H1 (cell line): ENCODE data around the gene ETS1. TPM values are rescaled to one million over a fixed set of nuclear protein-coding genes. Genes with fewer than 3 reads are reported as not detected.

Source experiments
- CTCF ChIA-PET: fragments of 300-600 bp; sonication (Branson Sonifier 250); formaldehyde crosslinking; loops from one replicate; lab custom pipeline; 2021; ENCODE audit not compliant: partially characterized antibody; lab: Charles Lee
- POLR2A ChIA-PET: fragments of 300-600 bp; sonication (Branson Sonifier 250); formaldehyde crosslinking; loops from one replicate; lab custom pipeline; 2021; ENCODE audit warnings: inconsistent platforms; ENCODE audit not compliant: partially characterized antibody; lab: Charles Lee
- DNase-seq, 2 experiments: peaks; one replicate each; pipeline versions ENCODE4 v3.0.0 to v3.0.0-alpha.2; 2010 to 2022; ENCODE audit warnings: low spot score in 2 of 2, low read depth in 1 of 2, mixed read lengths in 1 of 2
- FAIRE-seq: peaks from 2 replicates; lab custom pipeline; 2011; peaks lifted over from hg19 to GRCh38; lab: Jason Lieb, UNC
- H2AFZ ChIP-seq: 2 replicates; pipeline ENCODE4 v1.8.1; 2012; ENCODE audit warnings: low read length, inconsistent platforms
- H2AK5ac ChIP-seq: 2 replicates; pipeline ENCODE4 v1.6.1; 2013; ENCODE audit warnings: low read depth, low read length
- H2BK120ac ChIP-seq: replicated peaks from 2 replicates; pipeline ENCODE3; 2013; ENCODE audit warnings: low read depth, low read length, inconsistent platforms
- H2BK12ac ChIP-seq: 2 replicates; pipeline ENCODE4 v1.6.1; 2013; ENCODE audit warnings: low read depth, low read length
- H2BK15ac ChIP-seq: 2 replicates; pipeline ENCODE4 v1.6.1; 2013; ENCODE audit warnings: low read length
- H2BK20ac ChIP-seq: 2 replicates; pipeline ENCODE4 v1.6.1; 2013; ENCODE audit warnings: low read length
- H2BK5ac ChIP-seq: 2 replicates; pipeline ENCODE4 v1.6.1; 2013; ENCODE audit warnings: low read depth, low read length
- H3K14ac ChIP-seq: 2 replicates; pipeline ENCODE4 v1.6.1; 2013; ENCODE audit warnings: inconsistent platforms; ENCODE audit not compliant: insufficient read length
- H3K18ac ChIP-seq: 2 replicates; pipeline ENCODE4 v1.6.1; 2013; ENCODE audit warnings: low read length; ENCODE audit errors: extremely low read depth
- H3K23ac ChIP-seq: 2 replicates; pipeline ENCODE4 v1.6.1; 2013; ENCODE audit warnings: inconsistent platforms; ENCODE audit not compliant: insufficient read length
- H3K23me2 ChIP-seq: 2 replicates; pipeline ENCODE4 v1.6.1; 2013; ENCODE audit warnings: low read depth, low read length
- H3K27ac ChIP-seq: 2 replicates; pipeline ENCODE4 v1.6.1; 2011; ENCODE audit warnings: low read depth, low read length, inconsistent platforms
- H3K27me3 ChIP-seq, 4 experiments: replicated peaks in 1 of 4; 1 replicate in 1 of 4; 2 replicates in 3 of 4; pipeline versions ENCODE4 v1.6.1 to v1.8.1; 2011 to 2013; ENCODE audit warnings: low read length in 3 of 4, mild to moderate bottlenecking in 3 of 4, inconsistent platforms in 2 of 4, mixed read lengths in 2 of 4, moderate library complexity in 1 of 4; ENCODE audit not compliant: control insufficient read depth in 3 of 4, insufficient read depth in 3 of 4; ENCODE audit errors: extremely low read depth in 1 of 4
- H3K36me3 ChIP-seq, 4 experiments: 2 replicates each; pipeline versions ENCODE4 v1.6.1 to v1.8.1; 2011 to 2013; ENCODE audit warnings: mild to moderate bottlenecking in 4 of 4, low read length in 3 of 4, moderate library complexity in 2 of 4, control low read depth in 1 of 4, inconsistent platforms in 1 of 4; ENCODE audit not compliant: insufficient read depth in 4 of 4, control insufficient read depth in 2 of 4
- H3K4ac ChIP-seq: replicated peaks from 2 replicates; pipeline ENCODE3; 2013; ENCODE audit warnings: low read length, low read depth, mixed read lengths, inconsistent platforms; ENCODE audit not compliant: insufficient read length
- H3K4me1 ChIP-seq, 4 experiments: replicated peaks in 1 of 4; 1 replicate in 1 of 4; 2 replicates in 3 of 4; pipeline versions ENCODE4 v1.6.1 to v1.8.1; 2011 to 2013; ENCODE audit warnings: low read length in 3 of 4, inconsistent platforms in 2 of 4, mixed read lengths in 1 of 4; ENCODE audit not compliant: insufficient read depth in 4 of 4, control insufficient read depth in 3 of 4
- H3K4me2 ChIP-seq, 2 experiments: 2 replicates each; pipeline versions ENCODE4 v1.6.1 to v1.8.1; 2011 to 2013; ENCODE audit warnings: low read depth in 2 of 2, low read length in 2 of 2, control low read depth in 1 of 2, inconsistent platforms in 1 of 2, mild to moderate bottlenecking in 1 of 2; ENCODE audit not compliant: insufficient read depth in 1 of 2
- H3K4me3 ChIP-seq, 4 experiments: fragments of 200-600, 300-600 bp in 1 of 4; sonication (generic), shearing (Covaris generic), sonication (Bioruptor Twin) in 1 of 4; 2 replicates each; pipeline versions ENCODE4 v1.5.1 to v1.8.1; 2011 to 2016; ENCODE audit warnings: low read length in 4 of 4, low read depth in 3 of 4, control low read depth in 2 of 4, inconsistent platforms in 2 of 4, mild to moderate bottlenecking in 2 of 4, mixed read lengths in 1 of 4, moderate library complexity in 1 of 4; ENCODE audit not compliant: insufficient read depth in 2 of 4; ENCODE audit errors: extremely low read depth in 1 of 4
- H3K56ac ChIP-seq: replicated peaks from 2 replicates; pipeline ENCODE3; 2013; ENCODE audit warnings: low read depth, mild to moderate bottlenecking, mixed read lengths, low read length, inconsistent platforms; ENCODE audit not compliant: insufficient read length
- H3K79me1 ChIP-seq: 2 replicates; pipeline ENCODE4 v1.6.1; 2013; ENCODE audit warnings: low read depth, low read length, control low read depth
- H3K79me2 ChIP-seq, 2 experiments: 2 replicates each; pipeline versions ENCODE4 v1.6.1 to v1.8.1; 2012 to 2013; ENCODE audit warnings: low read length in 2 of 2, mild to moderate bottlenecking in 2 of 2, inconsistent platforms in 1 of 2; ENCODE audit not compliant: insufficient read depth in 2 of 2, control insufficient read depth in 1 of 2
- H3K9ac ChIP-seq, 4 experiments: replicated peaks in 1 of 4; 1 replicate in 1 of 4; 2 replicates in 3 of 4; pipeline versions ENCODE4 v1.6.1 to v1.8.1; 2011 to 2013; ENCODE audit warnings: low read depth in 3 of 4, low read length in 3 of 4, control low read depth in 2 of 4, mild to moderate bottlenecking in 2 of 4, moderate library complexity in 2 of 4, inconsistent platforms in 1 of 4; ENCODE audit errors: extremely low read depth in 1 of 4
- H3K9me3 ChIP-seq, 2 experiments: 2 replicates each; pipeline versions ENCODE4 v1.6.1 to v1.8.1; 2012 to 2013; ENCODE audit warnings: mild to moderate bottlenecking in 2 of 2, moderate library complexity in 2 of 2, control low read depth in 1 of 2, inconsistent platforms in 1 of 2, low read depth in 1 of 2, low read length in 1 of 2, mixed read lengths in 1 of 2; ENCODE audit not compliant: insufficient read depth in 2 of 2
- H4K20me1 ChIP-seq, 2 experiments: replicated peaks in 1 of 2; 2 replicates each; pipeline versions ENCODE3 to v1.8.1; 2011 to 2013; ENCODE audit warnings: inconsistent platforms in 2 of 2, low read length in 2 of 2, mild to moderate bottlenecking in 1 of 2; ENCODE audit not compliant: insufficient read depth in 2 of 2, control insufficient read depth in 1 of 2
- H4K5ac ChIP-seq: 2 replicates; pipeline ENCODE4 v1.6.1; 2013; ENCODE audit warnings: low read length, low read depth, mixed read lengths, inconsistent platforms; ENCODE audit not compliant: insufficient read length
- H4K8ac ChIP-seq: 2 replicates; pipeline ENCODE4 v1.8.0; 2013; ENCODE audit warnings: mild to moderate bottlenecking, moderate library complexity, low read length, inconsistent platforms; ENCODE audit not compliant: insufficient read depth; ENCODE audit errors: extremely low read depth
- H4K91ac ChIP-seq: replicated peaks from 2 replicates; pipeline ENCODE3; 2013; ENCODE audit warnings: low read length, mixed read lengths, inconsistent platforms; ENCODE audit not compliant: insufficient read length
- HDAC2 ChIP-seq, 2 experiments: fragments of 300-600 bp in 1 of 2; sonication (generic) in 1 of 2; IDR thresholded peaks; 2 replicates each; pipeline ENCODE4 v1.6.1; 2011 to 2012; ENCODE audit warnings: low read depth in 2 of 2, low read length in 2 of 2, mild to moderate bottlenecking in 2 of 2, moderate library complexity in 2 of 2, borderline replicate concordance in 1 of 2, inconsistent platforms in 1 of 2
- NRF1 ChIP-seq: IDR thresholded peaks from 2 replicates; pipeline ENCODE4 v1.6.1; 2011; ENCODE audit warnings: mild to moderate bottlenecking, low read depth, low read length, improper control_type of control experiment
- POU5F1 ChIP-seq: IDR thresholded peaks from 2 replicates; pipeline ENCODE4 v1.6.1; 2011; ENCODE audit warnings: low read depth, mild to moderate bottlenecking, low read length, moderate library complexity
- RNF2 ChIP-seq: fragments of 200-900, 300-1000 bp; sonication (generic); IDR thresholded peaks from 2 replicates; pipeline ENCODE4 v1.7.1; 2016; ENCODE audit warnings: borderline replicate concordance, low read depth, mild to moderate bottlenecking, antibody characterized with exemption, low read length; ENCODE audit not compliant: poor library complexity, severe bottlenecking; ENCODE audit errors: missing control alignments
- SRF ChIP-seq: IDR thresholded peaks from 2 replicates; pipeline ENCODE4 v1.6.1; 2011; ENCODE audit warnings: mild to moderate bottlenecking, low read depth, low read length, moderate library complexity
- TCF12 ChIP-seq: IDR thresholded peaks from 2 replicates; pipeline ENCODE4 v1.6.1; 2011; ENCODE audit warnings: low read depth, mild to moderate bottlenecking, low read length
- YY1 ChIP-seq: IDR thresholded peaks from 2 replicates; pipeline ENCODE4 v1.6.1; 2011; ENCODE audit warnings: low read depth, mild to moderate bottlenecking, low read length
- WGBS, 2 experiments: shearing (Covaris generic) in 1 of 2; methylation state at CpG; one replicate each; pipeline versions ENCODE4 v1.1.6 to v1.1.7; 2013 to 2015; ENCODE audit warnings: low lambda C conversion rate in 2 of 2, mixed read lengths in 2 of 2, inconsistent platforms in 1 of 2, low coverage in 1 of 2, missing lambda C conversion rate in 1 of 2; ENCODE audit not compliant: insufficient replicate concordance in 2 of 2, insufficient coverage in 1 of 2, insufficient read length in 1 of 2; ENCODE audit errors: extremely low coverage in 1 of 2, missing lambda C conversion rate in 1 of 2; 5-methylcytosine and 5-hydroxymethylcytosine counted together
- polyA plus RNA-seq, 7 experiments: library from polyadenylated mRNA; depleted of rRNA in 3 of 7; stranded (reverse) in 5 of 7; unstranded in 2 of 7; fragments of >200 nt in 5 of 7; fragments of 200-250 nt in 2 of 7; gene quantifications; 1 replicate in 5 of 7; 2 replicates in 1 of 7; 4 replicates in 1 of 7; pipeline versions ENCODE4 v1.2.1 to v1.2.3, GENCODE V29; 2011 to 2013; ENCODE audit warnings: missing spikeins in 2 of 7, mixed read lengths in 2 of 7
- total RNA-seq: library from RNA; stranded (reverse); fragmentation: NEBNext Ultra II Directional; extraction: Animal tissue kit (Norgen Biotek cat#: 25700); gene quantifications from 2 replicates; pipeline ENCODE4 v1.2.1, GENCODE V29; 2021
- TF ChIP-seq, protein P1 (sequence below), 3 experiments: IDR thresholded peaks; 1 replicate in 2 of 3; 2 replicates in 1 of 3; pipeline versions ENCODE4 v1.5.1 to v1.6.1; 2011; ENCODE audit warnings: low read length in 3 of 3, mild to moderate bottlenecking in 3 of 3, inconsistent platforms in 2 of 3, low read depth in 1 of 3, moderate library complexity in 1 of 3; ENCODE audit not compliant: insufficient read depth in 1 of 3; ENCODE audit errors: control extremely low read depth in 1 of 3

Gene ETS1
- total and polyA plus RNA-seq, 2 of the 8 experiments (the other 6 are each of a cell fraction or from before 2014, with no cell fraction given), result 10.0 to 35.3 TPM

DNA sequence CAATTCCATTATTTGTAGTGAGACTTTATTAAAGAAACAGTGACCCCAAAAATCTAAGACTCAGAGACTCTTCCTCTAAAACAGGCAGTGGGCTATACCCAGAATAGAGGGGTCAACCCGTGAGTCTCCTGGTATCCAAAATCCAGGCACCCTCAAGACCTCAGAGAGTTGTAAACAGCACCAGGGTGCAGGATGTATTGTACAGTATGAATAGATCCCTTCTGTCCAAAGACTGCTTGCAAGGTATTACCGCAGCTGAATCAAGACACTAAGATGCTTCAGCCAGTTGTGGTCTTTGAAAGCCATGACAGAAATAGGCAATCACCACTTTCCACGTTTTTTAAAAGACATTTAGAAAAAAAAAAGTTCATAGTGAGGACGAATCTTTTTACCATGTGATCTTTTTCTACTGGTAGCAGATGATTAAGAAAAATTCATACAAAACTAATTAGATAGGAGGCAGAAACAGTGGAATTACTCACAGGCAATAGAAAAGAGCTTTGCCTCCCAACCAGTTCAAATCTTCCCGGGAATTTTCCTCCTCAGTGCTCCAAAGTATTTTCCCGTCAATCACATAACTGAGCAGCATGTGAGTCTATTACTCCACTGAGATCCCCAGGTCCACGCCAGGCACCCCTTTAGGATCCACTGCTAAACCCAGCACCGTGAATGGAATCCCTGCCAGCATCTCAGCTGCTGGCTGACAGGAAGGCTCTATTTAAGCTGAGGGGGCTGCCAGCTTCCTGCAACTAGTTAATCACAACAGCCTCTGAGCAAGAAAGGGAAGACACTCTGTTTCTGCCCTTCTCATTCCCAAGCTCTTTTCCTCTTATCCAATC, 113.1 kb downstream of the ETS1 start:
- Histone ChIP-seq H3K4ac (no peak overlapping the region), H4K8ac (no peak overlapping the region), H3K79me1 (no peaks in the 10 kb centered on the region), H3K9ac (no peak overlapping the region), H3K79me2 (no peaks in the 10 kb centered on the region), H3K4me1 (peaks cover 0 to 3% (median 2%) of the 10 kb centered on the region in 4 experiments; a peak in 2 of 7 replicates), H3K56ac (no peak overlapping the region), H4K91ac (no peak overlapping the region), H3K4me2 (no peak overlapping the region), H2AFZ (no peak overlapping the region), H3K27ac (no peak overlapping the region), H3K23me2 (no peaks in the 10 kb centered on the region; the same call in 1 of the 2 replicates), H2BK20ac (no peak overlapping the region), H3K9me3 (no peaks in the 10 kb centered on the region), H3K27me3 (no peaks in the 10 kb centered on the region), H3K14ac (no peak overlapping the region), H2AK5ac (no peak overlapping the region), H3K4me3 (no peak overlapping the region), H3K36me3 (peaks cover 0 to 4% (median 0%) of the 10 kb centered on the region in 4 experiments; a peak in 1 of 8 replicates), H2BK12ac (no peak overlapping the region), H2BK120ac (no peak overlapping the region), H4K5ac (no peak overlapping the region), H4K20me1 (peaks cover 0 to 2% of the 10 kb centered on the region in 2 experiments), H3K18ac (no peak overlapping the region), H2BK15ac (no peak overlapping the region), H2BK5ac (no peak overlapping the region), H3K23ac (no peak overlapping the region)
- FAIRE-seq, result no peak
- WGBS, 2 experiments, result 87% methylated on average over 8 of the region's 8 CpGs; no CpG with 5 or more reads in 1 of the 2 experiments
- TF ChIP-seq YY1 (no peak), RNF2 (no peak), HDAC2 (IDR thresholded peaks at IDR 0.05; ENCODE audit: borderline replicate concordance in 1 of 2, low read depth in 2 of 2, low read length in 2 of 2) (no peak), TCF12 (no peak), NRF1 (no peak), POU5F1 (no peak), SRF (no peak)
- TF ChIP-seq, protein P1, sequence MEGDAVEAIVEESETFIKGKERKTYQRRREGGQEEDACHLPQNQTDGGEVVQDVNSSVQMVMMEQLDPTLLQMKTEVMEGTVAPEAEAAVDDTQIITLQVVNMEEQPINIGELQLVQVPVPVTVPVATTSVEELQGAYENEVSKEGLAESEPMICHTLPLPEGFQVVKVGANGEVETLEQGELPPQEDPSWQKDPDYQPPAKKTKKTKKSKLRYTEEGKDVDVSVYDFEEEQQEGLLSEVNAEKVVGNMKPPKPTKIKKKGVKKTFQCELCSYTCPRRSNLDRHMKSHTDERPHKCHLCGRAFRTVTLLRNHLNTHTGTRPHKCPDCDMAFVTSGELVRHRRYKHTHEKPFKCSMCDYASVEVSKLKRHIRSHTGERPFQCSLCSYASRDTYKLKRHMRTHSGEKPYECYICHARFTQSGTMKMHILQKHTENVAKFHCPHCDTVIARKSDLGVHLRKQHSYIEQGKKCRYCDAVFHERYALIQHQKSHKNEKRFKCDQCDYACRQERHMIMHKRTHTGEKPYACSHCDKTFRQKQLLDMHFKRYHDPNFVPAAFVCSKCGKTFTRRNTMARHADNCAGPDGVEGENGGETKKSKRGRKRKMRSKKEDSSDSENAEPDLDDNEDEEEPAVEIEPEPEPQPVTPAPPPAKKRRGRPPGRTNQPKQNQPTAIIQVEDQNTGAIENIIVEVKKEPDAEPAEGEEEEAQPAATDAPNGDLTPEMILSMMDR (IDR thresholded peaks at IDR 0.05; ENCODE audit: control extremely low read depth in 1 of 3, insufficient read depth in 1 of 3, low read depth in 1 of 3, low read length in 3 of 3), result no peak
- DNase-seq, result no peak
- ChIA-PET POLR2A (interaction anchor here (0.6 kb wide), 1 partner anchor 22 kb away, joined by 3 read pairs; no protein-coding TSS in a partner anchor), CTCF (interaction anchor here (0.7 to 2.1 kb wide), 5 partner anchors 10 to 165 kb away, joined by 3 to 9 read pairs (median 3); no protein-coding TSS in a partner anchor)
